HepG2 (cell line): ENCODE results near the gene FCN3. TPM values are rescaled to one million over a fixed set of nuclear protein-coding genes. Genes with fewer than 3 reads are reported as not detected.

Experiments
- CCDC6 ChIP-seq: sonication (generic); formaldehyde crosslinking; IDR thresholded peaks from 2 replicates; pipeline ENCODE4 v1.8.1; 2022; ENCODE audit warnings: mild to moderate bottlenecking, missing genetic modification reagents, moderate library complexity
- HDAC2 ChIP-seq: sonication (generic); formaldehyde crosslinking; IDR thresholded peaks from 2 replicates; pipeline ENCODE4 v1.4.0; 2020; ENCODE audit warnings: missing genetic modification reagents
- JDP2 ChIP-seq: sonication (generic); formaldehyde crosslinking; IDR thresholded peaks from 2 replicates; pipeline ENCODE4 v1.8.1; 2022; ENCODE audit warnings: missing genetic modification reagents, borderline replicate concordance
- ZNF501 ChIP-seq: sonication (generic); formaldehyde crosslinking; IDR thresholded peaks from 2 replicates; pipeline ENCODE4 v1.5.1; 2020; ENCODE audit warnings: mild to moderate bottlenecking, moderate library complexity, missing genetic modification reagents
- ZNF556 ChIP-seq: sonication (generic); formaldehyde crosslinking; IDR thresholded peaks from 2 replicates; pipeline ENCODE4 v1.4.0; 2020; ENCODE audit warnings: mild to moderate bottlenecking, missing genetic modification reagents, borderline replicate concordance
- ZNF598 ChIP-seq: sonication (generic); formaldehyde crosslinking; IDR thresholded peaks from 2 replicates; pipeline ENCODE4 v1.5.1; 2020; ENCODE audit warnings: mild to moderate bottlenecking, missing genetic modification reagents, borderline replicate concordance
- ZNF678 ChIP-seq: sonication (generic); formaldehyde crosslinking; IDR thresholded peaks from 2 replicates; pipeline ENCODE4 v1.4.0; 2020; ENCODE audit warnings: mild to moderate bottlenecking, missing genetic modification reagents
- ZNF724P ChIP-seq: sonication (generic); formaldehyde crosslinking; IDR thresholded peaks from 2 replicates; pipeline ENCODE4 v1.8.0; 2022; ENCODE audit warnings: missing genetic modification reagents, borderline replicate concordance
- ZNF878 ChIP-seq: sonication (generic); formaldehyde crosslinking; IDR thresholded peaks from 2 replicates; pipeline ENCODE4 v1.8.1; 2023; ENCODE audit warnings: mild to moderate bottlenecking, missing genetic modification reagents, moderate library complexity
- polyA plus RNA-seq, 8 experiments: library from polyadenylated mRNA; depleted of rRNA in 3 of 8; stranded (reverse) in 7 of 8; unstranded in 1 of 8; fragments of >200 nt; fragmentation: Illumina TruSeq in 4 of 8; extraction: Trizol in 4 of 8; gene quantifications; 2 replicates each; pipeline versions ENCODE4 v1.2.1 to v1.2.3, GENCODE V29; 2011 to 2016; ENCODE audit warnings: low read depth in 4 of 8, missing spikeins in 1 of 8, mixed read lengths in 1 of 8; ENCODE audit not compliant: insufficient read depth in 1 of 8
- total RNA-seq, 5 experiments: library from RNA; depleted of rRNA; stranded (reverse); fragments of >200 nt; fragmentation: Illumina TruSeq; extraction: Trizol; gene quantifications; 2 replicates each; pipeline ENCODE4 v1.2.3, GENCODE V29; 2016; ENCODE audit warnings: low read depth in 1 of 5
- TF ChIP-seq, protein P1 (sequence below): IDR thresholded peaks from 2 replicates; pipeline ENCODE4 v1.6.1; 2018; ENCODE audit warnings: missing genetic modification reagents
- TF ChIP-seq, protein P2 (sequence below): sonication (generic); formaldehyde crosslinking; IDR thresholded peaks from 2 replicates; pipeline ENCODE4 v1.5.0; 2020; ENCODE audit warnings: missing genetic modification reagents
- TF ChIP-seq, protein P3 (sequence below): sonication (generic); formaldehyde crosslinking; IDR thresholded peaks from 2 replicates; pipeline ENCODE4 v1.8.0; 2022; ENCODE audit warnings: mild to moderate bottlenecking, missing genetic modification reagents, moderate library complexity
- TF ChIP-seq, protein P4 (sequence below): sonication (generic); formaldehyde crosslinking; IDR thresholded peaks from 2 replicates; pipeline ENCODE4 v1.8.0; 2022; ENCODE audit warnings: missing genetic modification reagents, mild to moderate bottlenecking, borderline replicate concordance
- TF ChIP-seq, protein P5 (sequence below), 2 experiments: sonication (generic) in 1 of 2; formaldehyde crosslinking in 1 of 2; IDR thresholded peaks; 2 replicates each; pipeline versions ENCODE4 v1.4.0 to v1.6.1; 2016 to 2020; ENCODE audit warnings: borderline replicate concordance in 1 of 2, low read depth in 1 of 2, mild to moderate bottlenecking in 1 of 2, missing genetic modification reagents in 1 of 2
- TF ChIP-seq, protein P6 (sequence below): IDR thresholded peaks from 2 replicates; pipeline ENCODE4 v1.6.1; 2012; ENCODE audit warnings: low read length, improper control_type of control experiment

Gene FCN3
- total and polyA plus RNA-seq, 2 of the 13 experiments (the other 11 are each of a cell fraction or from before 2014, with no cell fraction given) = not detected

DNA sequence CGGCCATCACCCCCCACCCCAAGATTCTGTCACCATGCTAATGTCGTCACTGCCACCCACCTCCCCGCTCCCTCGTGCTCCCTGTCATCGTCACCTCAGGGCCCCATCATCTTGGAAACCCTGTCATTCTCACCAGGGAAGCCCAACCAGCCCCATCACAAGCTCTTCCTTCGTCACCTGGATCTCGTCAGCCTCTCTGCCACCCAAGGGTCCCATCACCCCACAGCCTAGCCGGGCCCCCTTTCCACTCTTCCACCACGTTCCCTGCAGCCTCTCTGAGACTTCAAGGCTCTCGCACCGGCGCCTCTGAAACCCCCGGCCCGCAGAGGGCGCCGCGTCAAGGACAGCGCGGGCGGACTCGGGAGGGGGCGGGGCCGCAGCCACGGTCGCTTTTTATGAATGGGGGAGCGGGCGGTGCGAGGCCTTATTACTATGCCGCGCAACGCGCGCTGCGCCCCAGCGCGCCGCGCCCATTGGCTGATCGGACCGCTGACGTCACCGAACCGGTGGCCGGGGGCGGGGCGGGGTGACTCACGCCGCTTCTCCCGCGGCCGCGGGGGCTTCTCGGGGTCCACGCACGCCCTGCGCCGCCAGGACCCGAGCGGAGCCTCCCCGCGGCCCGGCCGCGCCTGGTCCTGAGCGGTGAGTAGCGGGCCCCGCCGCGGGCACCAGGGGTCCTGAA is 17.6 kb upstream of the FCN3 start, which contains the start of gene GPR3 (continued):
- TF ChIP-seq, protein P1, sequence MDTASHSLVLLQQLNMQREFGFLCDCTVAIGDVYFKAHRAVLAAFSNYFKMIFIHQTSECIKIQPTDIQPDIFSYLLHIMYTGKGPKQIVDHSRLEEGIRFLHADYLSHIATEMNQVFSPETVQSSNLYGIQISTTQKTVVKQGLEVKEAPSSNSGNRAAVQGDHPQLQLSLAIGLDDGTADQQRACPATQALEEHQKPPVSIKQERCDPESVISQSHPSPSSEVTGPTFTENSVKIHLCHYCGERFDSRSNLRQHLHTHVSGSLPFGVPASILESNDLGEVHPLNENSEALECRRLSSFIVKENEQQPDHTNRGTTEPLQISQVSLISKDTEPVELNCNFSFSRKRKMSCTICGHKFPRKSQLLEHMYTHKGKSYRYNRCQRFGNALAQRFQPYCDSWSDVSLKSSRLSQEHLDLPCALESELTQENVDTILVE (CRISPR knock-in tag) = no peak
- no peak for TF ChIP-seq ZNF724P (CRISPR knock-in tag)
- TF ChIP-seq, protein P2, sequence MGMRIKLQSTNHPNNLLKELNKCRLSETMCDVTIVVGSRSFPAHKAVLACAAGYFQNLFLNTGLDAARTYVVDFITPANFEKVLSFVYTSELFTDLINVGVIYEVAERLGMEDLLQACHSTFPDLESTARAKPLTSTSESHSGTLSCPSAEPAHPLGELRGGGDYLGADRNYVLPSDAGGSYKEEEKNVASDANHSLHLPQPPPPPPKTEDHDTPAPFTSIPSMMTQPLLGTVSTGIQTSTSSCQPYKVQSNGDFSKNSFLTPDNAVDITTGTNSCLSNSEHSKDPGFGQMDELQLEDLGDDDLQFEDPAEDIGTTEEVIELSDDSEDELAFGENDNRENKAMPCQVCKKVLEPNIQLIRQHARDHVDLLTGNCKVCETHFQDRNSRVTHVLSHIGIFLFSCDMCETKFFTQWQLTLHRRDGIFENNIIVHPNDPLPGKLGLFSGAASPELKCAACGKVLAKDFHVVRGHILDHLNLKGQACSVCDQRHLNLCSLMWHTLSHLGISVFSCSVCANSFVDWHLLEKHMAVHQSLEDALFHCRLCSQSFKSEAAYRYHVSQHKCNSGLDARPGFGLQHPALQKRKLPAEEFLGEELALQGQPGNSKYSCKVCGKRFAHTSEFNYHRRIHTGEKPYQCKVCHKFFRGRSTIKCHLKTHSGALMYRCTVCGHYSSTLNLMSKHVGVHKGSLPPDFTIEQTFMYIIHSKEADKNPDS (CRISPR knock-in tag) = no peak
- TF ChIP-seq, protein P3, sequence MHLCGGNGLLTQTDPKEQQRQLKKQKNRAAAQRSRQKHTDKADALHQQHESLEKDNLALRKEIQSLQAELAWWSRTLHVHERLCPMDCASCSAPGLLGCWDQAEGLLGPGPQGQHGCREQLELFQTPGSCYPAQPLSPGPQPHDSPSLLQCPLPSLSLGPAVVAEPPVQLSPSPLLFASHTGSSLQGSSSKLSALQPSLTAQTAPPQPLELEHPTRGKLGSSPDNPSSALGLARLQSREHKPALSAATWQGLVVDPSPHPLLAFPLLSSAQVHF (CRISPR knock-in tag) = no peak; the same call in 1 of the 2 replicates
- TF ChIP-seq JDP2 (CRISPR knock-in tag) = no peak
- peak; percentile 60; the same call in 1 of the 2 replicates for TF ChIP-seq CCDC6 (CRISPR knock-in tag)
- TF ChIP-seq ZNF556 (CRISPR knock-in tag) = no peak; the same call in 1 of the 2 replicates
- TF ChIP-seq ZNF678 (CRISPR knock-in tag) = no peak
- TF ChIP-seq, protein P4, sequence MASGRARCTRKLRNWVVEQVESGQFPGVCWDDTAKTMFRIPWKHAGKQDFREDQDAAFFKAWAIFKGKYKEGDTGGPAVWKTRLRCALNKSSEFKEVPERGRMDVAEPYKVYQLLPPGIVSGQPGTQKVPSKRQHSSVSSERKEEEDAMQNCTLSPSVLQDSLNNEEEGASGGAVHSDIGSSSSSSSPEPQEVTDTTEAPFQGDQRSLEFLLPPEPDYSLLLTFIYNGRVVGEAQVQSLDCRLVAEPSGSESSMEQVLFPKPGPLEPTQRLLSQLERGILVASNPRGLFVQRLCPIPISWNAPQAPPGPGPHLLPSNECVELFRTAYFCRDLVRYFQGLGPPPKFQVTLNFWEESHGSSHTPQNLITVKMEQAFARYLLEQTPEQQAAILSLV (CRISPR knock-in tag) = no peak
- TF ChIP-seq, protein P5, sequence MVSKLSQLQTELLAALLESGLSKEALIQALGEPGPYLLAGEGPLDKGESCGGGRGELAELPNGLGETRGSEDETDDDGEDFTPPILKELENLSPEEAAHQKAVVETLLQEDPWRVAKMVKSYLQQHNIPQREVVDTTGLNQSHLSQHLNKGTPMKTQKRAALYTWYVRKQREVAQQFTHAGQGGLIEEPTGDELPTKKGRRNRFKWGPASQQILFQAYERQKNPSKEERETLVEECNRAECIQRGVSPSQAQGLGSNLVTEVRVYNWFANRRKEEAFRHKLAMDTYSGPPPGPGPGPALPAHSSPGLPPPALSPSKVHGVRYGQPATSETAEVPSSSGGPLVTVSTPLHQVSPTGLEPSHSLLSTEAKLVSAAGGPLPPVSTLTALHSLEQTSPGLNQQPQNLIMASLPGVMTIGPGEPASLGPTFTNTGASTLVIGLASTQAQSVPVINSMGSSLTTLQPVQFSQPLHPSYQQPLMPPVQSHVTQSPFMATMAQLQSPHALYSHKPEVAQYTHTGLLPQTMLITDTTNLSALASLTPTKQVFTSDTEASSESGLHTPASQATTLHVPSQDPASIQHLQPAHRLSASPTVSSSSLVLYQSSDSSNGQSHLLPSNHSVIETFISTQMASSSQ (IDR thresholded peaks at IDR 0.05; ENCODE audit: low read depth) = no peak
- TF ChIP-seq, protein P5 (CRISPR knock-in tag; IDR thresholded peaks at IDR 0.05; ENCODE audit: borderline replicate concordance) = no peak
- TF ChIP-seq ZNF598 (CRISPR knock-in tag) = no peak
- no peak for TF ChIP-seq HDAC2 (CRISPR knock-in tag)
- TF ChIP-seq, protein P6, sequence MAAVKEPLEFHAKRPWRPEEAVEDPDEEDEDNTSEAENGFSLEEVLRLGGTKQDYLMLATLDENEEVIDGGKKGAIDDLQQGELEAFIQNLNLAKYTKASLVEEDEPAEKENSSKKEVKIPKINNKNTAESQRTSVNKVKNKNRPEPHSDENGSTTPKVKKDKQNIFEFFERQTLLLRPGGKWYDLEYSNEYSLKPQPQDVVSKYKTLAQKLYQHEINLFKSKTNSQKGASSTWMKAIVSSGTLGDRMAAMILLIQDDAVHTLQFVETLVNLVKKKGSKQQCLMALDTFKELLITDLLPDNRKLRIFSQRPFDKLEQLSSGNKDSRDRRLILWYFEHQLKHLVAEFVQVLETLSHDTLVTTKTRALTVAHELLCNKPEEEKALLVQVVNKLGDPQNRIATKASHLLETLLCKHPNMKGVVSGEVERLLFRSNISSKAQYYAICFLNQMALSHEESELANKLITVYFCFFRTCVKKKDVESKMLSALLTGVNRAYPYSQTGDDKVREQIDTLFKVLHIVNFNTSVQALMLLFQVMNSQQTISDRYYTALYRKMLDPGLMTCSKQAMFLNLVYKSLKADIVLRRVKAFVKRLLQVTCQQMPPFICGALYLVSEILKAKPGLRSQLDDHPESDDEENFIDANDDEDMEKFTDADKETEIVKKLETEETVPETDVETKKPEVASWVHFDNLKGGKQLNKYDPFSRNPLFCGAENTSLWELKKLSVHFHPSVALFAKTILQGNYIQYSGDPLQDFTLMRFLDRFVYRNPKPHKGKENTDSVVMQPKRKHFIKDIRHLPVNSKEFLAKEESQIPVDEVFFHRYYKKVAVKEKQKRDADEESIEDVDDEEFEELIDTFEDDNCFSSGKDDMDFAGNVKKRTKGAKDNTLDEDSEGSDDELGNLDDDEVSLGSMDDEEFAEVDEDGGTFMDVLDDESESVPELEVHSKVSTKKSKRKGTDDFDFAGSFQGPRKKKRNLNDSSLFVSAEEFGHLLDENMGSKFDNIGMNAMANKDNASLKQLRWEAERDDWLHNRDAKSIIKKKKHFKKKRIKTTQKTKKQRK = no peak
- peak; percentile 65; the same call in 1 of the 2 replicates for TF ChIP-seq ZNF501
- TF ChIP-seq ZNF878 (CRISPR knock-in tag) = peak; percentile 50; the same call in 1 of the 2 replicates
